GM11168 (cell line): ENCODE results near the gene AQP7.
"Not testable (repeated sequence)": the region's sequence is repeated elsewhere in the genome, so short reads cannot be mapped to it uniquely, and the experiment has no call there.

ENCODE experiments used
- in situ Hi-C: fragments of 300-500 bp; cut with MboI; formaldehyde crosslinking; loops from one replicate; pipeline ENCODE4 v1.12.0; 2022; ENCODE audit warnings: low sequenced_read_pairs; ENCODE audit not compliant: unreplicated experiment

The AQP7 gene

GRCh38 chr9:33434317-33435105 is 32.1 kb upstream of the AQP7 start:
- in situ Hi-C loops: no loop called here

- in situ Hi-C loops: no loop called here
These were observed 31.5 kb upstream of the AQP7 start for GRCh38 chr9:33433871-33434270.

GRCh38 chr9:33431420-33431819 is 29.1 kb upstream of the AQP7 start:
- in situ Hi-C loops: no loop called here

GRCh38 chr9:33430942-33431341 is 28.6 kb upstream of the AQP7 start:
- in situ Hi-C loops: no loop called here

- in situ Hi-C loops: no loop called here
These were observed 27.1 kb upstream of the AQP7 start for GRCh38 chr9:33429256-33429985.

GRCh38 chr9:33426843-33427293 is 24.5 kb upstream of the AQP7 start:
- in situ Hi-C loops: no loop called here

GRCh38 chr9:33425128-33425533 is 22.8 kb upstream of the AQP7 start:
- in situ Hi-C loops: no loop called here

GRCh38 chr9:33424492-33424891 is 22.1 kb upstream of the AQP7 start:
- in situ Hi-C loops: not testable (repeated sequence)

GRCh38 chr9:33424043-33424442 is 21.7 kb upstream of the AQP7 start:
- in situ Hi-C loops: not testable (repeated sequence)

- in situ Hi-C loops: no loop called here
These were observed 17.4 kb upstream of the AQP7 start for GRCh38 chr9:33419708-33420303.

GRCh38 chr9:33418090-33418489 is 15.7 kb upstream of the AQP7 start:
- in situ Hi-C loops: no loop called here

- in situ Hi-C loops: no loop called here
These were observed 14.6 kb upstream of the AQP7 start for GRCh38 chr9:33416996-33417395.

GRCh38 chr9:33415501-33416038 is 13.2 kb upstream of the AQP7 start:
- in situ Hi-C loops: no loop called here

- in situ Hi-C loops: no loop called here
These were observed 12.6 kb upstream of the AQP7 start for GRCh38 chr9:33414889-33415500.

- in situ Hi-C loops: no loop called here
These were observed 11.9 kb upstream of the AQP7 start for GRCh38 chr9:33414268-33414667.

- in situ Hi-C loops: no loop called here
These were observed 5.7 kb upstream of the AQP7 start for GRCh38 chr9:33408087-33408486.

GRCh38 chr9:33407061-33407460 is 4.7 kb upstream of the AQP7 start:
- in situ Hi-C loops: no loop called here

- in situ Hi-C loops: no loop called here
These were observed 2.5 kb upstream of the AQP7 start for GRCh38 chr9:33404788-33405362.

- in situ Hi-C loops: no loop called here
These were observed 1.8 kb upstream of the AQP7 start for GRCh38 chr9:33403941-33404787.
